Measurements from ENCODE around the gene NPR2. TPM values are rescaled to one million over a fixed set of nuclear protein-coding genes. Genes with fewer than 3 reads are reported as not detected.
A peak's percentile ranks its signal among the peaks of the same experiment; 100 is the strongest.

The NPR2 gene
- polyA plus RNA-seq, 1 donor (not counting 4 experiments of a cell fraction or from before 2014, with no cell fraction given) = 5.0 TPM

DNA sequence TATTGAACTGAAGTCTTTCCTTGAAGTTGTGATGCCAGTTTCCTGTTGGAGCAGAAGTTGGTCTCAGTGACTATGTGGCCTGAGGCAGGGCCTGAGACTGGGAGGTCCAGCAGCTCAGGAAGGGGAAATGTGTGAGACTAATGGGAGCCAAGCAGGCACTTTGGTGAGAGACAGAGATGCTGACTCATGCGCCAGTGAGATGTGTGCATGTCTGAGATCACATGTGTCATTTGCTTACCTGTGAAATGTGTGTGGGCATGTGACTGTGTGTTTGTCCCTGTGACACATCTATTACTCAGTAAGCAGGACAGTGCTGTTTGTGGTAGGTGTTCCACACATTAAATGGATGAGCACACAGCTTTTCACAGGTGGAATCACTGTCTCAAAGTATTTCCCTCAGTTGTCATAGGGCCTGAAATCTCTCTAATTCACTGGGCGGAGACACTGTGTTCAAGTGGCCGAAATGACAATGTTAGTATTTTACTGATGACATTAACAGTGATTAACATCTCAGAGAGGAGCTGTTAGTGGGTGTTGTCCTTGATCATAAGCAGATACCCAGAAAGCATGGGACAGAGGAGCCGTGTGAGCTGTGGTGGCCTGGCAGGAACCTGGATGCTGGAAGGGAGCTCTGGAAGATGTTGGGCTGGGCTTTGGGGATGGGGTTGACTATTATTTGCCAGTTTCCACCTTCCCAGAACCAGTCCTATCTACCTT lies 7.4 kb downstream of the NPR2 start:
- Histone ChIP-seq H3K27me3 (ENCODE audit: control insufficient read depth, extremely low read depth, insufficient read depth, low read length) (no peaks in the 10 kb centered on the region), H3K36me3 (ENCODE audit: control insufficient read depth in 2 of 2, extremely low read depth in 1 of 2, insufficient read depth in 2 of 2, low read length in 2 of 2) (peaks cover 0 to 2% of the 10 kb centered on the region in 2 experiments), H3K4me1 (ENCODE audit: control insufficient read depth, extremely low read depth, insufficient read depth, low read length) (peaks cover 22% of the 10 kb centered on the region), H3K9me1 (ENCODE audit: control insufficient read depth, extremely low read depth, insufficient read depth, low read length) (no peaks in the 10 kb centered on the region), H3K4me3 (ENCODE audit: control insufficient read depth in 2 of 3, extremely low read depth in 1 of 3, insufficient read depth in 2 of 3, low read depth in 1 of 3, low read length in 3 of 3) (no peak overlapping the region), H3K4me2 (ENCODE audit: control insufficient read depth, extremely low read depth, insufficient read depth, low read depth, low read length) (peak overlapping the region; percentile 1), H3K79me2 (ENCODE audit: control insufficient read depth, insufficient read depth, low read length) (no peaks in the 10 kb centered on the region), H3K27ac (ENCODE audit: control insufficient read depth, insufficient read depth, low read length) (peak overlapping the region; percentile 33), H3K9ac (ENCODE audit: control insufficient read depth, extremely low read depth, insufficient read depth, low read length) (no peak overlapping the region), H4K20me1 (ENCODE audit: control insufficient read depth, extremely low read depth, insufficient read depth, low read length) (no peaks in the 10 kb centered on the region), H3K9me3 (ENCODE audit: control insufficient read depth, low read depth, low read length) (no peaks in the 10 kb centered on the region), H2AFZ (ENCODE audit: control insufficient read depth, low read length) (no peak overlapping the region)
- DNase-seq (ENCODE audit: low read depth, low spot score) (peak; percentile 77), FAIRE-seq (peak; percentile 95)
- TF ChIP-seq EZH2 (IDR thresholded peaks at IDR 0.05; ENCODE audit: low read length) (no peak), CTCF (optimal IDR thresholded peaks at IDR 0.05 in 1 of 3, IDR thresholded peaks at IDR 0.05 in 1 of 3, conservative IDR thresholded peaks at IDR 0.05 in 1 of 3; ENCODE audit: extremely low read depth in 1 of 3, insufficient read depth in 2 of 3, low read length in 3 of 3) (no peak)
- dilution Hi-C loops (cut with MboI; ENCODE audit: extremely low pct_ligation_motif_present, low sequenced_read_pairs) = no loop called here

DNA sequence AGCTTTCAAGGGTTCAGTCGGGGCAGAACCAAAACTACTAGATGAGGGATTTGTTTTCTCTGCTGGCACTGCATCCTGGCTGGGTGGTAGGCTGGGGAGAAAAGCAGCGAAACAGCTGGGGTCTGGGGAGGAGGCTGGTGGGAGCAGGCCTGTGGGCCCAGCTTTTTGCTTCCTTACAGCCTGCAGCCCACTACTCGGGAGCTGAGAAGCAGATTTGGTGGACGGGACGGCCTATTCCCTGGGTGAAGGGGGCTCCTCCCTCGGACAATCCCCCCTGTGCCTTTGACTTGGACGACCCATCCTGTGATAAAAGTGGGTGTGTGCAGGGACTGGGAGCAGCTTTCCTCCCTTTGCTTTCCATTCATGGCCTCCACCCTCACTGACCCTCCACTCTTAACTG lies 9.1 kb downstream of the NPR2 start:
- Histone ChIP-seq H3K4me3 (ENCODE audit: control insufficient read depth in 2 of 3, extremely low read depth in 1 of 3, insufficient read depth in 2 of 3, low read depth in 1 of 3, low read length in 3 of 3) (no peak overlapping the region), H4K20me1 (ENCODE audit: control insufficient read depth, extremely low read depth, insufficient read depth, low read length) (no peaks in the 10 kb centered on the region), H3K36me3 (ENCODE audit: control insufficient read depth in 2 of 2, extremely low read depth in 1 of 2, insufficient read depth in 2 of 2, low read length in 2 of 2) (peaks cover 0 to 2% of the 10 kb centered on the region in 2 experiments), H3K4me1 (ENCODE audit: control insufficient read depth, extremely low read depth, insufficient read depth, low read length) (peaks cover 19% of the 10 kb centered on the region), H3K79me2 (ENCODE audit: control insufficient read depth, insufficient read depth, low read length) (no peaks in the 10 kb centered on the region), H3K27me3 (ENCODE audit: control insufficient read depth, extremely low read depth, insufficient read depth, low read length) (no peaks in the 10 kb centered on the region), H3K9me3 (ENCODE audit: control insufficient read depth, low read depth, low read length) (no peaks in the 10 kb centered on the region), H3K9me1 (ENCODE audit: control insufficient read depth, extremely low read depth, insufficient read depth, low read length) (no peaks in the 10 kb centered on the region), H3K9ac (ENCODE audit: control insufficient read depth, extremely low read depth, insufficient read depth, low read length) (no peak overlapping the region), H3K27ac (ENCODE audit: control insufficient read depth, insufficient read depth, low read length) (no peak overlapping the region), H2AFZ (ENCODE audit: control insufficient read depth, low read length) (no peak overlapping the region), H3K4me2 (ENCODE audit: control insufficient read depth, extremely low read depth, insufficient read depth, low read depth, low read length) (no peak overlapping the region)
- TF ChIP-seq CTCF (optimal IDR thresholded peaks at IDR 0.05 in 1 of 3, IDR thresholded peaks at IDR 0.05 in 1 of 3, conservative IDR thresholded peaks at IDR 0.05 in 1 of 3; ENCODE audit: extremely low read depth in 1 of 3, insufficient read depth in 2 of 3, low read length in 3 of 3) (no peak), EZH2 (IDR thresholded peaks at IDR 0.05; ENCODE audit: low read length) (no peak)
- dilution Hi-C loops (cut with MboI; ENCODE audit: extremely low pct_ligation_motif_present, low sequenced_read_pairs) = no loop called here
- DNase-seq (ENCODE audit: low read depth, low spot score) (no peak), FAIRE-seq (no peak)

All from keratinocyte (primary cell).